ENCODE measurements around the gene HLA-DMB. TPM values are rescaled to one million over a fixed set of nuclear protein-coding genes. Genes with fewer than 3 reads are reported as not detected.

HLA-DMB gene
- total RNA-seq, 3 donors from 2014 or later (not counting 1 experiment from before 2014, with no cell fraction given), result 19.5 to 28.1 (median 23.0) TPM

- no peaks in the 10 kb centered on the region for H3K36me3 Mint-ChIP-seq
- no peaks in the 10 kb centered on the region for H3K27me3 Mint-ChIP-seq (ENCODE audit: low read depth in 2 of 2)
- WGBS (ENCODE audit: insufficient coverage), result 82% methylated on average over 8 of the region's 8 CpGs
- DNase-seq, result no peak
- no peaks in the 10 kb centered on the region for H3K9me3 Mint-ChIP-seq
- peak overlapping the region; percentile 0 for H3K4me3 Mint-ChIP-seq
- Histone ChIP-seq H3K36me3 (ENCODE audit: control insufficient read depth, insufficient read depth, low read length) (peaks cover 35% of the 10 kb centered on the region), H3K4me1 (ENCODE audit: control insufficient read depth, insufficient read depth, low read length) (peaks cover 43% of the 10 kb centered on the region), H3K9me3 (ENCODE audit: control insufficient read depth, insufficient read depth, low read length) (no peaks in the 10 kb centered on the region), H3K27ac (ENCODE audit: low read length) (peak overlapping the region; percentile 28), H3K4me3 (ENCODE audit: low read length) (no peak overlapping the region), H3K27me3 (ENCODE audit: control insufficient read depth, insufficient read depth, low read length) (no peaks in the 10 kb centered on the region)
- intact Hi-C loops (cut with micrococcal nuclease), result no loop called here
- TF ChIP-seq CTCF (IDR thresholded peaks at IDR 0.05), result no peak
- ATAC-seq, result no peak
- no peak overlapping the region for H3K27ac Mint-ChIP-seq
- peaks cover 24 to 25% of the 10 kb centered on the region in 2 donors for H3K4me1 Mint-ChIP-seq
These were observed 3.6 kb downstream of the HLA-DMB start for GRCh38 chr6:32937230-32937633.

- DNase-seq, result no peak
- no peaks in the 10 kb centered on the region for H3K27me3 Mint-ChIP-seq (ENCODE audit: low read depth in 2 of 2)
- ATAC-seq, result no peak
- H3K9me3 Mint-ChIP-seq, result no peaks in the 10 kb centered on the region
- peaks cover 17% of the 10 kb centered on the region in 2 donors for H3K4me1 Mint-ChIP-seq
- Histone ChIP-seq H3K27me3 (ENCODE audit: control insufficient read depth, insufficient read depth, low read length) (no peaks in the 10 kb centered on the region), H3K4me3 (ENCODE audit: low read length) (no peak overlapping the region), H3K9me3 (ENCODE audit: control insufficient read depth, insufficient read depth, low read length) (no peaks in the 10 kb centered on the region), H3K36me3 (ENCODE audit: control insufficient read depth, insufficient read depth, low read length) (peaks cover 35% of the 10 kb centered on the region), H3K27ac (ENCODE audit: low read length) (peak overlapping the region; percentile 28), H3K4me1 (ENCODE audit: control insufficient read depth, insufficient read depth, low read length) (peaks cover 36% of the 10 kb centered on the region)
- intact Hi-C loops (cut with micrococcal nuclease), result no loop called here
- peak overlapping the region in 1 of 2 donors; percentile 29 for H3K27ac Mint-ChIP-seq
- WGBS (ENCODE audit: insufficient coverage), result 88% methylated on average over 12 of the region's 12 CpGs
- H3K36me3 Mint-ChIP-seq, result no peaks in the 10 kb centered on the region
- H3K4me3 Mint-ChIP-seq, result no peak overlapping the region
- TF ChIP-seq CTCF (IDR thresholded peaks at IDR 0.05), result no peak
These were observed 4.3 kb downstream of the HLA-DMB start for GRCh38 chr6:32936239-32937152.

GRCh38 chr6:32935551-32936238 is 5.1 kb downstream of the HLA-DMB start:
- Mint-ChIP-seq H3K9me3 (no peaks in the 10 kb centered on the region), H3K27me3 (ENCODE audit: low read depth in 2 of 2) (no peaks in the 10 kb centered on the region), H3K36me3 (no peaks in the 10 kb centered on the region), H3K4me3 (no peak overlapping the region), H3K4me1 (peaks cover 9% of the 10 kb centered on the region in 2 donors), H3K27ac (peak overlapping the region in 1 of 2 donors; percentile 29)
- H3K27me3 ChIP-seq (ENCODE audit: control insufficient read depth, insufficient read depth, low read length), result no peaks in the 10 kb centered on the region
- H3K27ac ChIP-seq (ENCODE audit: low read length), result no peak overlapping the region
- no peak for TF ChIP-seq CTCF (IDR thresholded peaks at IDR 0.05)
- peaks cover 35% of the 10 kb centered on the region for H3K36me3 ChIP-seq (ENCODE audit: control insufficient read depth, insufficient read depth, low read length)
- no peak overlapping the region for H3K4me3 ChIP-seq (ENCODE audit: low read length)
- peaks cover 29% of the 10 kb centered on the region for H3K4me1 ChIP-seq (ENCODE audit: control insufficient read depth, insufficient read depth, low read length)
- no peak for ATAC-seq
- H3K9me3 ChIP-seq (ENCODE audit: control insufficient read depth, insufficient read depth, low read length), result no peaks in the 10 kb centered on the region
- intact Hi-C loops (cut with micrococcal nuclease), result no loop called here
- WGBS (ENCODE audit: insufficient coverage), result 89% methylated on average over 4 of the region's 4 CpGs
- no peak for DNase-seq
